Transverse colon (tissue), 4 donors: ENCODE data around the gene GAP43. TPM values are rescaled to one million over a fixed set of nuclear protein-coding genes. Genes with fewer than 3 reads are reported as not detected.

Source experiments
- DNase-seq: peaks from one replicate; pipeline ENCODE4 v3.0.0-alpha.2; 2019
- H3K27ac ChIP-seq, 4 donors: fragments of 200-600 bp; sonication (generic); 2 replicates each; pipeline ENCODE4 v1.5.1; 2016 to 2018; ENCODE audit warnings: inconsistent platforms in 4 of 4
- H3K27me3 ChIP-seq: fragments of 200-600 bp; sonication (generic); 2 replicates; pipeline ENCODE4 v1.5.1; 2017; ENCODE audit warnings: inconsistent platforms
- H3K36me3 ChIP-seq, 4 donors: fragments of 200-600 bp; sonication (generic); 2 replicates each; pipeline ENCODE4 v1.5.1; 2017 to 2019; ENCODE audit warnings: inconsistent platforms in 4 of 4
- H3K4me1 ChIP-seq, 4 donors: fragments of 200-600 bp; sonication (generic); 2 replicates each; pipeline ENCODE4 v1.5.1; 2017 to 2020; ENCODE audit warnings: inconsistent platforms in 4 of 4
- H3K4me3 ChIP-seq, 4 donors: fragments of 200-600 bp; sonication (generic); 1 replicate in 1 of 4; 2 replicates in 3 of 4; pipeline versions ENCODE4 v1.5.1 to v1.6.1; 2017 to 2019; ENCODE audit warnings: inconsistent platforms in 4 of 4
- H3K9me3 ChIP-seq, 2 donors: fragments of 200-600 bp; sonication (generic); 2 replicates each; pipeline ENCODE4 v1.5.1; 2017 to 2019; ENCODE audit warnings: inconsistent platforms in 2 of 2
- CTCF ChIP-seq, 5 experiments: fragments of 200-600 bp in 3 of 5; fragments of 450-650 bp in 2 of 5; sonication (generic) in 3 of 5; IDR thresholded peaks; 1 replicate in 2 of 5; 2 replicates in 3 of 5; pipeline ENCODE4 v1.5.1; 2016 to 2017; ENCODE audit warnings: antibody characterized with exemption in 5 of 5, inconsistent platforms in 3 of 5, mild to moderate bottlenecking in 2 of 5, moderate library complexity in 1 of 5
- EP300 ChIP-seq: sonication (generic); formaldehyde crosslinking; IDR thresholded peaks from one replicate; pipeline ENCODE4 v1.6.1; 2017; ENCODE audit warnings: antibody characterized with exemption, low read depth
- POLR2A ChIP-seq: fragments of 450-650 bp; IDR thresholded peaks from one replicate; pipeline ENCODE4 v1.6.1; 2016; ENCODE audit warnings: antibody characterized with exemption, mild to moderate bottlenecking, moderate library complexity
- POLR2AphosphoS5 ChIP-seq, 3 donors: sonication (generic); formaldehyde crosslinking; IDR thresholded peaks; one replicate each; pipeline ENCODE4 v1.6.1; 2016; ENCODE audit warnings: antibody characterized with exemption in 3 of 3
- WGBS, 2 donors: methylation state at CpG; one replicate each; pipeline ENCODE4 v1.1.5; 2018; ENCODE audit warnings: low coverage in 1 of 2; 5-methylcytosine and 5-hydroxymethylcytosine counted together
- in situ Hi-C, 4 donors: fragments of 200-750 bp; cut with MboI; loops; one replicate each; pipeline versions ENCODE4 v1.15.0 to v1.15.1; 2017; ENCODE audit warnings: low sequenced_read_pairs in 3 of 4, low pct_ligation_motif_present in 1 of 4, low pct_unique_long_range_greater_than_20kb in 1 of 4
- intact Hi-C: fragments of 100-400 bp; cut with DNase I; formaldehyde crosslinking; loops from one replicate; pipeline ENCODE4 v1.15.1; 2023; ENCODE audit warnings: low total_unique reads
- total RNA-seq, 4 donors: library from RNA; depleted of rRNA; stranded (reverse); fragments of >200 nt; gene quantifications; one replicate each; pipeline ENCODE4 v1.1.0, GENCODE V29; 2016

The GAP43 gene
- total RNA-seq, 4 donors from 2014 or later, result 2.2 to 3.5 (median 2.6) TPM; not detected in 1

GRCh38 chr3:115695090-115695489 lies 71.8 kb downstream of the GAP43 start:
- in situ Hi-C loops (loop anchor here in 3 of 4 donors (25.0 kb wide), 3 partner anchors 458 to 858 kb away; no protein-coding TSS in a partner anchor), intact Hi-C loops (loop anchor here (10.0 kb wide), 1 partner anchor 470 kb away; no protein-coding TSS in a partner anchor)
- H3K9me3 ChIP-seq, result no peaks in the 10 kb centered on the region
- no peak overlapping the region for H3K27ac ChIP-seq
- H3K4me3 ChIP-seq, result no peak overlapping the region
- no peak for DNase-seq
- no peaks in the 10 kb centered on the region for H3K36me3 ChIP-seq
- TF ChIP-seq EP300, result no peak
- TF ChIP-seq CTCF (IDR thresholded peaks at IDR 0.05), result no peak
- peaks cover 0 to 4% (median 0%) of the 10 kb centered on the region in 4 donors for H3K4me1 ChIP-seq
- H3K27me3 ChIP-seq, result no peaks in the 10 kb centered on the region

GRCh38 chr3:115697263-115698053 lies 74.1 kb downstream of the GAP43 start:
- 91 to 93% methylated on average over 4 to 7 of the region's 7 CpGs for WGBS, 2 donors
- no peak overlapping the region for H3K4me3 ChIP-seq
- TF ChIP-seq EP300 (no peak), POLR2A (no peak), POLR2AphosphoS5 (IDR thresholded peaks at IDR 0.05) (no peak), CTCF (IDR thresholded peaks at IDR 0.05) (no peak)
- intact Hi-C loops (loop anchor here (10.0 kb wide), 1 partner anchor 473 kb away; no protein-coding TSS in a partner anchor), in situ Hi-C loops (loop anchor here in 3 of 4 donors (25.0 kb wide), 3 partner anchors 460 to 860 kb away; no protein-coding TSS in a partner anchor)
- H3K36me3 ChIP-seq, result no peaks in the 10 kb centered on the region
- no peaks in the 10 kb centered on the region for H3K27me3 ChIP-seq
- H3K9me3 ChIP-seq, result no peaks in the 10 kb centered on the region
- DNase-seq, result no peak
- peaks cover 0 to 4% (median 0%) of the 10 kb centered on the region in 4 donors for H3K4me1 ChIP-seq
- no peak overlapping the region for H3K27ac ChIP-seq

- intact Hi-C loops (loop anchor here (10.0 kb wide), 1 partner anchor 474 kb away; no protein-coding TSS in a partner anchor), in situ Hi-C loops (loop anchor here in 3 of 4 donors (25.0 kb wide), 3 partner anchors 462 to 862 kb away; no protein-coding TSS in a partner anchor)
- Histone ChIP-seq H3K27me3 (no peaks in the 10 kb centered on the region), H3K4me1 (no peaks in the 10 kb centered on the region), H3K4me3 (no peak overlapping the region), H3K27ac (no peak overlapping the region), H3K9me3 (no peaks in the 10 kb centered on the region), H3K36me3 (no peaks in the 10 kb centered on the region)
- no peak for TF ChIP-seq CTCF (IDR thresholded peaks at IDR 0.05)
- no peak for TF ChIP-seq EP300
- WGBS, 2 donors, result 46 to 59% methylated on average over 5 to 8 of the region's 8 CpGs
- DNase-seq, result no peak
These were observed 75.7 kb downstream of the GAP43 start for GRCh38 chr3:115698851-115699591.

- H3K4me1 ChIP-seq, result no peaks in the 10 kb centered on the region
- DNase-seq, result no peak
- in situ Hi-C loops (loop anchor here in 3 of 4 donors (25.0 kb wide), 3 partner anchors 462 to 862 kb away; no protein-coding TSS in a partner anchor), intact Hi-C loops (loop anchor here (10.0 kb wide), 1 partner anchor 475 kb away; no protein-coding TSS in a partner anchor)
- no peaks in the 10 kb centered on the region for H3K36me3 ChIP-seq
- H3K27me3 ChIP-seq, result no peaks in the 10 kb centered on the region
- no peaks in the 10 kb centered on the region for H3K9me3 ChIP-seq
- no peak overlapping the region for H3K27ac ChIP-seq
- H3K4me3 ChIP-seq, result no peak overlapping the region
- no peak for TF ChIP-seq CTCF (IDR thresholded peaks at IDR 0.05)
- no peak for TF ChIP-seq POLR2A
- no peak for TF ChIP-seq EP300
- no peak for TF ChIP-seq POLR2AphosphoS5 (IDR thresholded peaks at IDR 0.05)
These were observed 76.4 kb downstream of the GAP43 start for GRCh38 chr3:115699706-115700105.
